GM12872 (cell line): ENCODE results near the gene ZBTB21.

Source experiments
- TF ChIP-seq, protein P1 (sequence below): IDR thresholded peaks from 3 replicates; pipeline ENCODE4 v1.5.1; 2011; ENCODE audit warnings: low read depth, mild to moderate bottlenecking, low read length, moderate library complexity; ENCODE audit not compliant: insufficient read depth

The ZBTB21 gene

DNA sequence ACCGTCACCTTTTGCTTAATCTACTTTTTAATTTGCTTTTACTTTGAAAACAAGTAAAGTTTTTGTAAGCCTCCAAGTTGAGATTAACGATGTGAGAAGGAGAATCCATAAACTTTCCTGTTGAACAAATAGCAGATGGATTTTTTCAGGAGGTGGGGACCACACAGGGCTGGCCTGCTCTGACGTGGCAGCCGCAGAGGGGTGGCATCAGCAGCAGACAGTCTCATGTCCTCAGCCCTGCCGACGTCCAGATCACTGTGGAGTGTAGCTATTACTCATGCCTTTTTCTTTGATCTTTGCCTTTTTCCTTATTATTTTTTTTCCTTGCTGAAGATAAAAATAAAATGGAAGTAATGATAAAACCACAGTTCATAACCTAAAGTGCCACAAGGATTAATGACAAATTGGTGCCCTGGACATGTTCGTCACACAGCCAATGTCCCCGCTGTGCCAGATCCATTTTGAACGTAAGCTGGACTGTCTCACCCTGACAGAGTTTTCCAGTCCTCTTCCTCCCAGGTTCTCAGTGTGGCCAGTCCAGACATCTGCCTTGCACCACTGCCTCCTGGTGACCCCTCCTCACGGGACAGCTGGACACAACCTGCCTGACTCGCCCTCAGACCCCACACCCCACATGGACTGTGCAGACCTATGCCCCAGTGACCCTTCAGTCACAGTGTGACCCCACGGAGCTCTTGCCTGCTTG, 15.4 kb upstream of the ZBTB21 start:
- TF ChIP-seq, protein P1, sequence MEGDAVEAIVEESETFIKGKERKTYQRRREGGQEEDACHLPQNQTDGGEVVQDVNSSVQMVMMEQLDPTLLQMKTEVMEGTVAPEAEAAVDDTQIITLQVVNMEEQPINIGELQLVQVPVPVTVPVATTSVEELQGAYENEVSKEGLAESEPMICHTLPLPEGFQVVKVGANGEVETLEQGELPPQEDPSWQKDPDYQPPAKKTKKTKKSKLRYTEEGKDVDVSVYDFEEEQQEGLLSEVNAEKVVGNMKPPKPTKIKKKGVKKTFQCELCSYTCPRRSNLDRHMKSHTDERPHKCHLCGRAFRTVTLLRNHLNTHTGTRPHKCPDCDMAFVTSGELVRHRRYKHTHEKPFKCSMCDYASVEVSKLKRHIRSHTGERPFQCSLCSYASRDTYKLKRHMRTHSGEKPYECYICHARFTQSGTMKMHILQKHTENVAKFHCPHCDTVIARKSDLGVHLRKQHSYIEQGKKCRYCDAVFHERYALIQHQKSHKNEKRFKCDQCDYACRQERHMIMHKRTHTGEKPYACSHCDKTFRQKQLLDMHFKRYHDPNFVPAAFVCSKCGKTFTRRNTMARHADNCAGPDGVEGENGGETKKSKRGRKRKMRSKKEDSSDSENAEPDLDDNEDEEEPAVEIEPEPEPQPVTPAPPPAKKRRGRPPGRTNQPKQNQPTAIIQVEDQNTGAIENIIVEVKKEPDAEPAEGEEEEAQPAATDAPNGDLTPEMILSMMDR: no peak

DNA sequence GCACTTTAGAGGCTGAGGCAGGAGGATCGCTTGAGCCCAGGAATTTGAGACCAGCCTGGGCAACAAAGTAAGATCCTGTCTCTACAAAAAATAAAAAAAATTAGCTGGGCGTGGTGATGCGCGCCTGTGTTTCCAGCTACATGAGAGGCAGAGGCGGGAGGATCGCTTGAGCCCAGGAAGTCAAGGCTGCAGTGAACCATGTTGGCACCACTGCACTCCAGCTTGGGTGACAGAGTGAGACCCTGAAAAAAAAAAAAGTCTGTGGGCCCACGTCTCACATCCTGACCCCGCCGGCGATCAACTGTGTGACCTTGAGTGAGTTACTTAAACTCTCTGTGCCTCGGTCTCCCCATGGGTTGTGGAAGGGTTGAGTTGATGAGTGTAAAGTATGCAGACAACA, 12.7 kb upstream of the ZBTB21 start:
- TF ChIP-seq, protein P1: no peak

DNA sequence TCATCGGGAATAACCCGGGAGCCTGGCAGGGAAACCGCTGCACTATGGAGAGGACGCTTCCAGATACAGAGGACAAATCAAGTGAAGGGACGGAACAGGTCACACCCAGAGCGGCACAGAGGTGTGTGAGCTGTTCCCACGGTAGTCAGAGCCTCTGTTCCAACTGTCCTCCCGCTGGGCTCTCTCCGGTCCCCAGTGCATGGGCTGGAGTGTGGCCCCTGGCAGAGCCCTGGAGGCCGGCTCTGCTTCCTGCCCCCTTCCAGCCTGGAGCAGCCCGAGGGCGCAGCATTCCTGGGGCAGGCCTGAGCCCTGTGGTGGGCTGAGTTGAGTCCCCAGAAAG, 11.9 kb upstream of the ZBTB21 start:
- TF ChIP-seq, protein P1: no peak

DNA sequence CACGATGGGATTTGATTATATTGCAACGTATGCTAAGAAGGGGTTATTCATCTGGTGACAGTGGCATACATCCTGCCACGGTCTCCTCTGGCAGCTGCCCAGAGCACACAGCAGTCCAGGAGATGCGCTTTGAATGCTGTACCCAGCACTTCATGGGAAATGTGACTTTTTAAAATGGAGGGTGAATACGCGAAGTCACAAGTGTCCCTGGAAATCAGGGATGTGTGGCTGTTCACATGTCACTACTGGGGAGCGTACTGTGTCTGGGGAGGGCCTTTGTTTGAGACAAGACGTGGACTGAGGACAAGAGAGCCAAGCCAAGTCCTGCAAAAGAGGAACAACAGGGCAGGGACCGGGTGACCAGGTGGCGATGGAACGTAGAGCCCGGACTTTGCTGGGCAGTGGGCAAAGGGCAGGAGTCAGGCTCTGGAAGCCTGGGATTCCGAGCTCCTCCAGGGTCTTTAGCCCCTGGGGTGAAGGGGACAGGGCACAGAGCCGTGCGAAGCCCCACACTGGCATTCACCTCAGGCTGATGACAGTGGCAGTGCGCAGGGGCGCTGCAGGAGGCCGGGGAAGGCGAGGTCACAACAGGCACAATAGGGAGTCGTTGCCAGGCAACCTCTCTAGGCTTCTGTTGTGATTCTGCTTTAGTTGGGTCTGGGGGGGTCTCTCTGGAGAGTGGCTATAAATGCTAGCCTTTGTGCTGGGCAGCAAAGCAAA, 11.4 kb upstream of the ZBTB21 start:
- TF ChIP-seq, protein P1: no peak

DNA sequence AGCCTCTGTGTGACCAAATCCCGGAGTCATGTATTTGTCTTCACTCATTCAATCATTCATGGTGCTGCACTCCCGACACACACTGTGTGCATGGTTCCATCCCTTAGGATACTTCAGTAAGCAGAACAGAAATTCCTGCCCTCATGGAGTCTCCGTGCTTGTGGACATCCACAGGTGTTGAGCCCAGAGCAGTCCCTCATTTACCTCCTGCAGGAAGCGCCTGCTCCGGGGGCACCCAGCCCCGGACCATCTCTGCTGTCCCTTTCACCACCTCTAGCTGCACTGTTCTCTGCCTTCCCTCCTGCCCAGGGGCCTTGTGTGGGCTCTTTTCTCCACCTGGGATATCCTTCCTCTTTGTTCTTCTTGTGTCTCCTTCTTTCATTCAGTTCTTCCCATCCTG, 9.5 kb upstream of the ZBTB21 start:
- TF ChIP-seq, protein P1: no peak

DNA sequence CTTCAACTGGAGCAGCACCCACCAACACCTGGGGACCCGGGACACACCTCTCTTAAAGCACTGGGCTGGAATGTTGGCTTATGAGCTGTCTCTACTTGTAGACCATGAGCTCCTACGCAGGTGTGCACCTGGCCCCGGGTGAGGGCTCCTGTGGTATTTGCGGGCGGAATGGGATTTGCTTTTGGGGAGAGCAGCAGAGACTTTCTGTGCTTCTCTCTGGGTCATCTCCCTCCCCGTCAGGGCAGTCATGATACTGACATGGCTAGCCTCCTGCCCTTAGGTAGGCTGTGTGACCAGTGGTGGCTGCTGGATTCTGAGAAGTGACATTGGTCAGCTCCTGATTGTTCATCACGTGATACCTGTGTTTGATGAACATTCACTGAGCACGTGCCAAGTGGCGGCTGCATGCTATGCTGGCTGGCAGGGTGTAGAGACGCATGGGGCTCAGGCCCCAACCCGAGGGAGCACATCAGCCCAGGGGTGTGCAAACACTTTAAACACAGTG, 9.0 kb upstream of the ZBTB21 start:
- TF ChIP-seq, protein P1: no peak

DNA sequence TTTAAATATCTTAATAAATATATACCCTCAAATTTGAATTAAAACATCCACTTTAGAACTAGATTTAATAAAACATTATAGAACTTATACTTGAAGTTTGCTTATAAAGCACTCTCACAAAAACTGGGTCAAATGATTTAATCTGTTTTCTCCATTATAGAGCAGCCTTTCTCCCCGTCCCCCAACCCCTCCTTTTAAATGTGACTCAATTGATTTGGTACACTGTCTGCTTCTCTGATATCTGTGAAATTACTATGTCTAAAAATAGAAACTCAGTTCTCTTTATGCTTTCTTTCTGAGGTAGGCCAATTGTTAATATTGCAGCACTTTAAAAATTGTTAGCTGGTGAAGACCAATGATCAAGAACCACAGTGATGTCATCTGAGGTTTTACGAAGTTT, 6.9 kb upstream of the ZBTB21 start:
- TF ChIP-seq, protein P1: no peak
